Lower lobe of right lung (tissue), 2 donors: ENCODE data around the gene NDUFA12. TPM values are rescaled to one million over a fixed set of nuclear protein-coding genes. Genes with fewer than 3 reads are reported as not detected.

Experiments used
- ATAC-seq, 2 donors: fragments of 200-7000 bp; cut with Tn5 transposase; one replicate each; pipeline ENCODE4 v1.9.1; 2020 to 2022; ENCODE audit warnings: mild to moderate bottlenecking in 2 of 2, moderate library complexity in 2 of 2
- DNase-seq: peaks from one replicate; pipeline ENCODE4 v3.0.0-alpha.2; 2020
- H3K27ac ChIP-seq: fragments of 200-600 bp; one replicate; pipeline ENCODE4 v1.8.0; 2022
- H3K27me3 ChIP-seq: fragments of 200-600 bp; one replicate; pipeline ENCODE4 v1.8.0; 2022; ENCODE audit warnings: low read depth
- H3K36me3 ChIP-seq: fragments of 200-600 bp; one replicate; pipeline ENCODE4 v1.8.0; 2022; ENCODE audit warnings: mild to moderate bottlenecking
- H3K4me1 ChIP-seq: fragments of 200-600 bp; one replicate; pipeline ENCODE4 v1.8.0; 2022
- H3K4me3 ChIP-seq: fragments of 200-600 bp; one replicate; pipeline ENCODE4 v1.8.0; 2022; ENCODE audit warnings: mild to moderate bottlenecking
- H3K9me3 ChIP-seq: fragments of 200-600 bp; one replicate; pipeline ENCODE4 v1.8.0; 2022
- intact Hi-C: fragments of 100-400 bp; cut with DNase I; formaldehyde crosslinking; loops from one replicate; pipeline ENCODE4 v1.11.0; 2022
- total RNA-seq: library from RNA; stranded (reverse); fragmentation: NEBNext Ultra II Directional; extraction: Animal tissue kit (Norgen Biotek cat#: 25700); gene quantifications from one replicate; pipeline ENCODE4 v1.2.1, GENCODE V29; 2021
- TF ChIP-seq, protein P1 (sequence below): fragments of 200-600 bp; IDR thresholded peaks from one replicate; pipeline ENCODE4 v1.8.0; 2022; ENCODE audit warnings: antibody characterized with exemption, mild to moderate bottlenecking
- donor health status: DM: no; HTN: yes; CAD: no; lungs with severe emphysema.

NDUFA12 gene
- total RNA-seq, 1 donor from 2014 or later: 65.0 TPM

DNA sequence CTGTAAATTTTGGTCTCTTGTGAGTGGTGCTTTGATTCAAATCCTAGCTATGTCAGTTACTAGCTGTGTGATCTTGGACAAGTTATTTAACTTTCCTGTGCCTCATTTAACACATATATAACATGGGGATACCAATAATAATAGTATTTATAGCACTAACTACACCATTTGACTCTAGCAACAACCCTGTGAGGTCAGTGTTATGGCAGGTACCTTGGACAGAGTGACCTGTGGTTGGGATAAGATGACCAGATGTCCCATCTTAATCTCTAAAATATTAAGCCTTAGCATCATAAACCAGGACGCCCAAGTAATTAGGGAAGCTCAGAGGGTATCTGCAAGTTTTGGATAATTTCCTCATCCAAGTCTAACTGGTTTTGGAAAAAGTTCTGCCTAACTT lies 73.7 kb downstream of the NDUFA12 start:
- Histone ChIP-seq H3K27me3 (no peaks in the 10 kb centered on the region), H3K4me3 (no peak overlapping the region), H3K27ac (no peak overlapping the region), H3K9me3 (no peaks in the 10 kb centered on the region), H3K4me1 (no peaks in the 10 kb centered on the region), H3K36me3 (no peaks in the 10 kb centered on the region)
- intact Hi-C loops: no loop called here
- TF ChIP-seq, protein P1, sequence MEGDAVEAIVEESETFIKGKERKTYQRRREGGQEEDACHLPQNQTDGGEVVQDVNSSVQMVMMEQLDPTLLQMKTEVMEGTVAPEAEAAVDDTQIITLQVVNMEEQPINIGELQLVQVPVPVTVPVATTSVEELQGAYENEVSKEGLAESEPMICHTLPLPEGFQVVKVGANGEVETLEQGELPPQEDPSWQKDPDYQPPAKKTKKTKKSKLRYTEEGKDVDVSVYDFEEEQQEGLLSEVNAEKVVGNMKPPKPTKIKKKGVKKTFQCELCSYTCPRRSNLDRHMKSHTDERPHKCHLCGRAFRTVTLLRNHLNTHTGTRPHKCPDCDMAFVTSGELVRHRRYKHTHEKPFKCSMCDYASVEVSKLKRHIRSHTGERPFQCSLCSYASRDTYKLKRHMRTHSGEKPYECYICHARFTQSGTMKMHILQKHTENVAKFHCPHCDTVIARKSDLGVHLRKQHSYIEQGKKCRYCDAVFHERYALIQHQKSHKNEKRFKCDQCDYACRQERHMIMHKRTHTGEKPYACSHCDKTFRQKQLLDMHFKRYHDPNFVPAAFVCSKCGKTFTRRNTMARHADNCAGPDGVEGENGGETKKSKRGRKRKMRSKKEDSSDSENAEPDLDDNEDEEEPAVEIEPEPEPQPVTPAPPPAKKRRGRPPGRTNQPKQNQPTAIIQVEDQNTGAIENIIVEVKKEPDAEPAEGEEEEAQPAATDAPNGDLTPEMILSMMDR: no peak
- DNase-seq (no peak), ATAC-seq (no peak)

DNA sequence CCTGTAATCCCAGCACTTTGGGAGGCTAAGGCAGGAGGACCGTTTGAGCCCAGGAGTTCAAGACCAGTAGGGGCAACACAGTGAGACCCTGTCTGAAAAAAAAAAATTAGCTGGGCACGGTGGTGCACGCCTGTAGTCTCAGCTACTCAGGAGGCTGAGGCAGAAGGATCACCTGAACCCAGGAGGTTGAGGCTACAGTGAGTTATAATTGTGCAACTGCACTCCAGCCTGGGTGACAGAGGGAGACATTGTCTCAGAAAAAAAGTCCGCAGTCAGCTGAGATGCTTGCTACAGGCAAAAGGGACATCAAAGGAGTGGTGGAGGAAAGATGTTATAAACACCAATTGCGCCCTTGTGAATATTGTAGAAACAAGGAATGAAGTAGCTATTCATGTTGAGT lies 77.8 kb downstream of the NDUFA12 start:
- Histone ChIP-seq H3K27ac (no peak overlapping the region), H3K4me1 (no peaks in the 10 kb centered on the region), H3K27me3 (no peaks in the 10 kb centered on the region), H3K9me3 (no peaks in the 10 kb centered on the region), H3K4me3 (no peak overlapping the region), H3K36me3 (no peaks in the 10 kb centered on the region)
- TF ChIP-seq, protein P1: no peak
- intact Hi-C loops: no loop called here
- no peak for ATAC-seq
- no peak for DNase-seq

DNA sequence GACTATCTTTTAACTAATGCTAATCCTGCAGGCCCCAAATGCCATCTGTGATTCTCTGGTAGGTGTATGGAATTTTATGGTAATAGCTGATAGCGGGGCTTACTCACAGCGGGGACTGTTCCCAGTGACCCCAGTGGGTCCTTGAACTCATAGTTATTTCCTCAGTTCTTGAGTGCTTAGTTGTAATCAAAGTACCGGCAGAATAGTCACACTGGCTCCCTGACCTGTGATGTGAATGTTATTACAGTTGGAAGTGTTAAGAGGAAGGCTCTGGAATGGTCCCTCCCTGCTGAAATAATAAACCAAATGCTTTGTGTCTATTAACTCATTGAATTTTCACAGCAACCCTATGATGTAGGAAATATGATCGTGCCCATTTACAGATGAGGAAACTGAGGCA lies 78.3 kb downstream of the NDUFA12 start:
- no peak overlapping the region for H3K27ac ChIP-seq
- DNase-seq (no peak), ATAC-seq (no peak)
- no peaks in the 10 kb centered on the region for H3K36me3 ChIP-seq
- no peaks in the 10 kb centered on the region for H3K9me3 ChIP-seq
- TF ChIP-seq, protein P1: no peak
- no peaks in the 10 kb centered on the region for H3K27me3 ChIP-seq
- intact Hi-C loops: no loop called here
- no peak overlapping the region for H3K4me3 ChIP-seq
- no peaks in the 10 kb centered on the region for H3K4me1 ChIP-seq

DNA sequence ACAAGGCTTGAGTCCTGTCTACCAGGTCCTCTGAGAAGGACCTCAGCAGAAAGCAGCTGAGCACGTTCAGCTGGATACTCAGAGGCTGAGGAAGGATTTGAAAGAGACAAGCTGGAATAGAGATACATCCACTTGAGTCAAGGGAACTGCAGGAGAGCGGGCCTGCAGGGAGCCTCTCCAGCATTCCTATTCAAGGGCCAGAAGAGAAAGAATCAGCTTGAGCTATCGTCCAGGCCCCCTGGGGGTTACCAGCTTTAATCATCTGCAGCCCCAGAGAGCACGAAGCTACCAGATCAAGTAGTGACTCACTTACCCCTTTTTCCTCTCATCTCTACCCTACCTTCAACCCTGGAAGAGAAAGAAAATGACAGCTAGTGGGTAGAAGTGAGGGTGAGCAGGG lies 80.9 kb downstream of the NDUFA12 start:
- intact Hi-C loops: no loop called here
- TF ChIP-seq, protein P1: no peak
- no peaks in the 10 kb centered on the region for H3K36me3 ChIP-seq
- ATAC-seq (no peak), DNase-seq (no peak)
- H3K27me3 ChIP-seq: no peaks in the 10 kb centered on the region
- H3K4me3 ChIP-seq: no peak overlapping the region
- no peak overlapping the region for H3K27ac ChIP-seq
- H3K4me1 ChIP-seq: no peaks in the 10 kb centered on the region
- no peaks in the 10 kb centered on the region for H3K9me3 ChIP-seq

Other genes with a start within 250 kb of the NDUFA12 start
- gene NR2C1, start 69.9 kb upstream of the NDUFA12 start, total RNA-seq: 38.2 TPM
- gene FGD6, start 213.8 kb upstream of the NDUFA12 start, total RNA-seq: 22.9 TPM
- gene VEZT, start 214.1 kb upstream of the NDUFA12 start, total RNA-seq: 64.2 TPM